ENCODE measurements around the gene PLPP4.

The PLPP4 gene

GRCh38 chr10:120527691-120528090 is 70.7 kb downstream of the PLPP4 start:
- DNase-seq = no peak

- DNase-seq = no peak
Measured at GRCh38 chr10:120530699-120531098, 73.7 kb downstream of the PLPP4 start.

- no peak for DNase-seq
Measured at GRCh38 chr10:120538091-120538490, 81.1 kb downstream of the PLPP4 start.

GRCh38 chr10:120539076-120539475 is 82.0 kb downstream of the PLPP4 start:
- DNase-seq = no peak

GRCh38 chr10:120540486-120540885 is 83.5 kb downstream of the PLPP4 start:
- no peak for DNase-seq

- DNase-seq = no peak
Measured at GRCh38 chr10:120541984-120542383, 85.0 kb downstream of the PLPP4 start.

- no peak for DNase-seq
Measured at GRCh38 chr10:120542591-120542990, 85.6 kb downstream of the PLPP4 start.

GRCh38 chr10:120543291-120543690 is 86.3 kb downstream of the PLPP4 start:
- no peak for DNase-seq

GRCh38 chr10:120548210-120548609 is 91.2 kb downstream of the PLPP4 start:
- DNase-seq = no peak

- DNase-seq = no peak
Measured at GRCh38 chr10:120552262-120552661, 95.2 kb downstream of the PLPP4 start.

GRCh38 chr10:120553911-120554310 is 96.9 kb downstream of the PLPP4 start:
- no peak for DNase-seq

GRCh38 chr10:120555436-120555835 is 98.4 kb downstream of the PLPP4 start:
- DNase-seq = no peak

GRCh38 chr10:120555842-120556532 is 99.0 kb downstream of the PLPP4 start:
- DNase-seq = no peak

GRCh38 chr10:120557311-120557710 is 100.3 kb downstream of the PLPP4 start:
- DNase-seq = no peak

- no peak for DNase-seq
Measured at GRCh38 chr10:120559800-120560199, 102.8 kb downstream of the PLPP4 start.

- DNase-seq = no peak
Measured at GRCh38 chr10:120562956-120563355, 105.9 kb downstream of the PLPP4 start.

GRCh38 chr10:120570418-120570817 is 113.4 kb downstream of the PLPP4 start:
- no peak for DNase-seq

- DNase-seq = no peak
Measured at GRCh38 chr10:120571266-120571665, 114.2 kb downstream of the PLPP4 start.

- DNase-seq = no peak
Measured at GRCh38 chr10:120572307-120572706, 115.3 kb downstream of the PLPP4 start.

- DNase-seq = no peak
Measured at GRCh38 chr10:120573355-120573754, 116.3 kb downstream of the PLPP4 start.

- DNase-seq = no peak
Measured at GRCh38 chr10:120574981-120575380, 118.0 kb downstream of the PLPP4 start.

- no peak for DNase-seq
Measured at GRCh38 chr10:120575411-120575810, 118.4 kb downstream of the PLPP4 start.

- no peak for DNase-seq
Measured at GRCh38 chr10:120578134-120578533, 121.1 kb downstream of the PLPP4 start.

GRCh38 chr10:120578890-120579289 is 121.9 kb downstream of the PLPP4 start:
- no peak for DNase-seq
